Left ventricle myocardium inferior (tissue), 1 donor: ENCODE measurements around the gene NDUFB10. TPM values are rescaled to one million over a fixed set of nuclear protein-coding genes. Genes with fewer than 3 reads are reported as not detected.

Experiments used
- DNase-seq: peaks from one replicate; pipeline ENCODE4 v3.0.0-alpha.2; 2020
- H3K27ac ChIP-seq: fragments of 200-600 bp; replicated peaks from 2 replicates; pipeline ENCODE4 v1.8.0; 2021
- H3K27me3 ChIP-seq: fragments of 200-600 bp; 2 replicates; pipeline ENCODE4 v1.8.0; 2021; ENCODE audit warnings: low read depth
- H3K36me3 ChIP-seq: fragments of 200-600 bp; 2 replicates; pipeline ENCODE4 v1.8.0; 2021
- H3K4me1 ChIP-seq: fragments of 200-600 bp; 2 replicates; pipeline ENCODE4 v1.8.0; 2021
- H3K4me3 ChIP-seq: fragments of 200-600 bp; 2 replicates; pipeline ENCODE4 v1.8.0; 2021; ENCODE audit warnings: mild to moderate bottlenecking, moderate library complexity
- H3K9me3 ChIP-seq: fragments of 200-600 bp; replicated peaks from 2 replicates; pipeline ENCODE4 v1.8.0; 2021
- intact Hi-C: fragments of 100-400 bp; cut with micrococcal nuclease; formaldehyde crosslinking; loops from one replicate; pipeline ENCODE4 v1.11.0; 2022
- total RNA-seq: library from RNA; stranded (reverse); fragmentation: NEBNext Ultra II Directional; extraction: Animal tissue kit (Norgen Biotek cat#: 25700); gene quantifications from one replicate; pipeline ENCODE4 v1.2.1, GENCODE V29; 2021
- TF ChIP-seq, protein P1 (sequence below): fragments of 200-600 bp; IDR thresholded peaks from 2 replicates; pipeline ENCODE4 v1.8.0; 2021; ENCODE audit warnings: antibody characterized with exemption, mild to moderate bottlenecking, borderline replicate concordance
- donor health status: DM: no; HTN: yes; CAD: no; lungs with severe emphysema.

The NDUFB10 gene
- total RNA-seq, 1 donor from 2014 or later: 601 TPM

DNA sequence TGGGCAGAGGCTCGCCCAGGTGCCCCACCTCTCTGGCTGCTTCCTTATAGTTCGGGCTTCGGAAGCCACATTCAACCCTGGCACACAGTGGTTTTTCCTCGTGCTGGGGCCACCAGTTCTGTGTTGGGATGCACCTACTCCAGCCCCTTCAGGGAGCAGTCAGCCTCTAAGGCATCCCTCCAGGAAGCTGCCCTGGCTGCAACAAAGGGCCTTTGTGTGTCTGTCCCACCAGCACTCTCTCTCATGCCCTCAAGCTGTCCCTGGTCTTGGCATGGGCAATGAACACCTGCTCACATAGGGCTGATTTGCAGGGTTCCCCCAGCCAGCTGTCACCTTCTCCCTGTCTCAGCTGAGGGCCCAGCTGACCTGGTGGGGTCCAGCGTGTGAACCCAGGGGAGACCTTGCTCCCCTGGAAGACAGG, 22.7 kb downstream of the NDUFB10 start:
- TF ChIP-seq, protein P1, sequence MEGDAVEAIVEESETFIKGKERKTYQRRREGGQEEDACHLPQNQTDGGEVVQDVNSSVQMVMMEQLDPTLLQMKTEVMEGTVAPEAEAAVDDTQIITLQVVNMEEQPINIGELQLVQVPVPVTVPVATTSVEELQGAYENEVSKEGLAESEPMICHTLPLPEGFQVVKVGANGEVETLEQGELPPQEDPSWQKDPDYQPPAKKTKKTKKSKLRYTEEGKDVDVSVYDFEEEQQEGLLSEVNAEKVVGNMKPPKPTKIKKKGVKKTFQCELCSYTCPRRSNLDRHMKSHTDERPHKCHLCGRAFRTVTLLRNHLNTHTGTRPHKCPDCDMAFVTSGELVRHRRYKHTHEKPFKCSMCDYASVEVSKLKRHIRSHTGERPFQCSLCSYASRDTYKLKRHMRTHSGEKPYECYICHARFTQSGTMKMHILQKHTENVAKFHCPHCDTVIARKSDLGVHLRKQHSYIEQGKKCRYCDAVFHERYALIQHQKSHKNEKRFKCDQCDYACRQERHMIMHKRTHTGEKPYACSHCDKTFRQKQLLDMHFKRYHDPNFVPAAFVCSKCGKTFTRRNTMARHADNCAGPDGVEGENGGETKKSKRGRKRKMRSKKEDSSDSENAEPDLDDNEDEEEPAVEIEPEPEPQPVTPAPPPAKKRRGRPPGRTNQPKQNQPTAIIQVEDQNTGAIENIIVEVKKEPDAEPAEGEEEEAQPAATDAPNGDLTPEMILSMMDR: no peak
- peaks cover 62% of the 10 kb centered on the region for H3K27me3 ChIP-seq
- intact Hi-C loops: no loop called here
- H3K27ac ChIP-seq: no peak overlapping the region
- DNase-seq: no peak
- no peak overlapping the region for H3K4me3 ChIP-seq
- H3K36me3 ChIP-seq: peaks cover 40% of the 10 kb centered on the region
- H3K4me1 ChIP-seq: peaks cover 50% of the 10 kb centered on the region
- H3K9me3 ChIP-seq: no peaks in the 10 kb centered on the region

DNA sequence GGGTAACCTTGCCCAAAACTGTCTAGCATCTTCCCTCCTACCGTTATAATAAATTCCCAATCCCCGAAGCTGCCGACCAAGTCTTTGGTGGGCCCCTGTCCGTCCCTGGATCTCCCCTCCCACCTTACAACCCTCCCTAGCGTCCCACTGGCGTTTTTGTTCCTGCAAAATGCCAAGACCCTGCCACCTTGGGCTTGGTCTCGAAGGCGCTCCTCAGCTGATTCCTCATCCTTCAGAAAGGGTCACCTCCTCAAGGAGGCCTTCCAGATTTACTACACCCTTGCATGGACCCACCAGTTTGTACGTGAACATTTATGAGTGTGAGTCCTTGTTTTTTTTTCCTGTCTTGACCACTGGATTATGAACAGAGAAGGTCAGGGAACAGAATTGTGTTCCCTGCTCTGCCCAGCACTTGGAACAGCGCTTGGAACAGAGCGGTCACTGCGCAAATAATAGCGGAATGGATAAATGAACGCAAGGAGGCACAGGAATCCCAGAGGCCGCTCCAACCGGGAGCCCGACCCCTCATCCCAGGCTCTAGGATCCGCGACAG, 23.7 kb downstream of the NDUFB10 start:
- peaks cover 33% of the 10 kb centered on the region for H3K36me3 ChIP-seq
- TF ChIP-seq, protein P1: no peak

DNA sequence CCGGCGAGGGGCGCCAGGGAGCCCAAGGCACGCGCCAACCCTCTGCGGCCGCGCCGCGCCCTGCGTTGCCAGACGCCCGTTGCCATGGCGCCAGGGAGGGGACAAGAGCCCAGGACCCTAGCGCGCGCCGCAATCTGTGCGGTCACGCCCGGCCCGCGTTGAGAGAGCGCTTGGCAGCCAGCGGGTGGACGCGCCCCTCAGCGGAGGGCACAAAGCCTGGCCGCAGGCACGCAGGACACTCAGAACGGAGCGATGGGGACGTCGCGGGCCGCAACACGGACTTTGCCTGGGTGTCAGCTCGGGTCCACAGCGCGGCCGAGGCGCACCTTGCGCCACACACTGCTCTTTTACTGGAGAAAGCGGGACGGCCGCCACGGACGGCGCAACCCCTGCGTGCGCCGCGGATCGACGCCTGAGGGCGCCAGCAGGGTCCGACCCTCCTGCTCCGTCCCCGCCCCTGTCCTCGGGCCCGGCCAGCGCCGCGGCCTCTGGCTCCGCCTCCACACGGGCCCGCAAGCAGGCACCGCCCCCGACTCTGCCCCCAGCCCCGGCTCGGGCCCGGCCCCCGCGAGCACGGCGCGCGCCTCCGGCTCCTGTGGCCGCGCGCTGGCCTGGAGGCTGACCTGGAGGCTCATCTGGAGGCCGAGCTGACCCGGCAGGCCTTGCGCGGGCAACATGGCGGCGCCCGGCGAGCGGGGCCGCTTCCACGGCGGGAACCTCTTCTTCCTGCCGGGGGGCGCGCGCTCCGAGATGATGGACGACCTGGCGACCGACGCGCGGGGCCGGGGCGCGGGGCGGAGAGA, 24.4 kb downstream of the NDUFB10 start, which contains the start of gene GFER:
Gene GFER, plus strand, starts transcription at position 650 of the 803 bp plus-strand sequence. Its CDS starts 26 bp downstream, at position 676.
- intact Hi-C loops: no loop called here
- Histone ChIP-seq H3K36me3 (peaks cover 26% of the 10 kb centered on the region), H3K4me3 (peak within 1 kb of the TSS; percentile 88), H3K9me3 (no peaks in the 10 kb centered on the region), H3K27ac (peak within 1 kb of the TSS; percentile 88), H3K27me3 (peaks cover 58% of the 10 kb centered on the region), H3K4me1 (peaks cover 49% of the 10 kb centered on the region)
- TF ChIP-seq, protein P1: peak; percentile 60
- peak; percentile 92 for DNase-seq

More for the DNA sequence above, 23.7 kb downstream of the NDUFB10 start:
- peak overlapping the region; percentile 88 for H3K27ac ChIP-seq
- H3K9me3 ChIP-seq: no peaks in the 10 kb centered on the region
- DNase-seq: no peak
- peaks cover 50% of the 10 kb centered on the region for H3K4me1 ChIP-seq
- peak overlapping the region; percentile 88 for H3K4me3 ChIP-seq
- intact Hi-C loops: no loop called here
- H3K27me3 ChIP-seq: peaks cover 59% of the 10 kb centered on the region

DNA sequence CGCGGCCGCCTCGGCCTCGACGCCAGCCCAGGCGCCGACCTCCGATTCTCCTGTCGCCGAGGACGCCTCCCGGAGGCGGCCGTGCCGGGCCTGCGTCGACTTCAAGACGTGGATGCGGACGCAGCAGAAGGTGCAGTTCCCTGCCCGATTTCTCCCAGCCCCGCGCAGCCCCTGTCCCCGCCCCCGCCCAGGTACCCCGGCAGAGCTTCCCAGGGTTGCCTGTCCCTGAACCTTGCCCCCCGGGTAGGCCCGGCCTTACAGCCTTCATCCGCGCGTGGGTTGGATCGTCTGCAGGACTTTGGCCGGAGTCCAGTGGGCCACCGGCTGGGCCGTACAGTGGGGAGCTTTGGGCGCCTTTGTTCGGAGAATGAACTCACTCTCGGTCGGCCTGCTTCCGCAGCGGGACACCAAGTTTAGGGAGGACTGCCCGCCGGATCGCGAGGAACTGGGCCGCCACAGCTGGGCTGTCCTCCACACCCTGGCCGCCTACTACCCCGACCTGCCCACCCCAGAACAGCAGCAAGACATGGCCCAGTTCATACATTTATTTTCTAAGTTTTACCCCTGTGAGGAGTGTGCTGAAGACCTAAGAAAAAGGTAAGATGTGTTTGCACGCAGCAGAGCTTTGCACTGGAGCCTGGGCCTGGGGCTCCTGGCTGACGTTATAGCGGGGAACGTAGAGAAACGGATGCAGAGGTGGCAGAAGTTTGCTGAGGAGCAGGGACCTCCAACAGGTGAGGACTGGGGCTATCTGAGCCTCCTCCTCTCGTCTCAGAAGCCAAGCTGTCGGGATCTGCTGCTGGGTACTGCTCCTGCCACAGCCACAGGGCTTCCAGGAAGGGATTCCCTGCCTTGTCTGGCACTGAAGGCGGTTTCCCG, 25.2 kb downstream of the NDUFB10 start:
- H3K4me1 ChIP-seq: peaks cover 45% of the 10 kb centered on the region
- peaks cover 21% of the 10 kb centered on the region for H3K36me3 ChIP-seq
- TF ChIP-seq, protein P1: no peak
- peaks cover 58% of the 10 kb centered on the region for H3K27me3 ChIP-seq
- no peaks in the 10 kb centered on the region for H3K9me3 ChIP-seq
- no peak for DNase-seq
- peak overlapping the region; percentile 88 for H3K27ac ChIP-seq
- H3K4me3 ChIP-seq: peak overlapping the region; percentile 88
- intact Hi-C loops: no loop called here

DNA sequence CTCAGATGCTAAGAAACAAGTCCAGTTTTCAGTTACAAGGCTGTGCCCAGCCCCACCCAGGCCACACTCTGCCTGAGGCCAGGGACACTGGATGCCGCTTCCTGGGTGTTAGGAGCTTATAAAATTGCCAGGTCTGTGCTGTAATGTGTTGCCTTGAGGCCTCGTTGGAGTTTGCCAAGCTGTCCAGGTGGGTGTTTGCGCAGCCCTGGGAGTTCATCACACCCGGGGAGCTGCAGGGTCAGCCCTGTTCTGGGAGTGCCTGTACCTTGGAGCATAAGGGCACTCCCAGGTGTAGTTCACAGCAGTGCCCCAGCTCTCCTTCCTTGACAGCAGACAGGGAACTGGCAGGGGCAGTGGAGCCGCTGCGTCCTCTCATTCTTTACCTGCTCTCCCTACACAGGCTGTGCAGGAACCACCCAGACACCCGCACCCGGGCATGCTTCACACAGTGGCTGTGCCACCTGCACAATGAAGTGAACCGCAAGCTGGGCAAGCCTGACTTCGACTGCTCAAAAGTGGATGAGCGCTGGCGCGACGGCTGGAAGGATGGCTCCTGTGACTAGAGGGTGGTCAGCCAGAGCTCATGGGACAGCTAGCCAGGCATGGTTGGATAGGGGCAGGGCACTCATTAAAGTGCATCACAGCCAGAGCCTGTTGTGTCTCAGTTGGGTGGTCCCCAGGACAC, 26.3 kb downstream of the NDUFB10 start:
- Histone ChIP-seq H3K27me3 (peaks cover 58% of the 10 kb centered on the region), H3K36me3 (peaks cover 21% of the 10 kb centered on the region), H3K9me3 (no peaks in the 10 kb centered on the region), H3K4me1 (peaks cover 43% of the 10 kb centered on the region), H3K27ac (no peak overlapping the region), H3K4me3 (peak overlapping the region; percentile 88)
- intact Hi-C loops: no loop called here
- TF ChIP-seq, protein P1: no peak
- DNase-seq: no peak
